Epithelial cell of proximal tubule (primary cell): ENCODE results near the gene STRN3. TPM values are rescaled to one million over a fixed set of nuclear protein-coding genes. Genes with fewer than 3 reads are reported as not detected.

Experiments
- DNase-seq: peaks from one replicate; pipeline ENCODE4 v3.0.0-alpha.2; 2011; ENCODE audit warnings: low read depth
- H3K4me3 ChIP-seq: 2 replicates; pipeline ENCODE4 v1.5.1; 2011; ENCODE audit warnings: low read depth, mild to moderate bottlenecking, low read length
- total RNA-seq: library from RNA; depleted of rRNA; stranded (reverse); fragments of >200 nt; gene quantifications from 2 replicates; pipeline ENCODE4 v1.2.3, GENCODE V29; 2015
- TF ChIP-seq, protein P1 (sequence below): conservative IDR thresholded peaks from 2 replicates; pipeline ENCODE4 v1.5.1; 2012; ENCODE audit warnings: low read depth, mild to moderate bottlenecking, low read length

Gene STRN3
- total RNA-seq, 1 donor from 2014 or later: 26.0 TPM

DNA sequence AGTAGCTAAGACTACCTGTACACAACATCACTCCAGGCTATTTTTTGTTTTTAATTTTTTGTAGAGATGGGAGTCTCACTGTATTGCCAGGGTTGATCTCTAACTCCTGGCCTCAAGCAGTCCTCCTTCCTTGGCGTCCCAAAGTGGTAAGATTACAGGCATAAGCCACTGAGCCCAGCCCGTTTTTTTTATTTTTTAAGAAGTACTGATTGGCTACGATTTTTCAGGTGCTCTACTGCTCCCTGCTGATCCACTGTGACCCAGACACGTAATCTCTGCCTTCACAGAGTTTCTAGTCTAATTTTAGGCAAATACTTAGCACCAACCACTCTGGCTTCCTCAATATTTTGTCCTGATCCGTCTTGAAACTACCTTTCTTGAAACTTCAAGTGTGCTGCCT, 4.3 kb upstream of the STRN3 start:
- DNase-seq: no peak
- H3K4me3 ChIP-seq: no peak overlapping the region
- TF ChIP-seq, protein P1, sequence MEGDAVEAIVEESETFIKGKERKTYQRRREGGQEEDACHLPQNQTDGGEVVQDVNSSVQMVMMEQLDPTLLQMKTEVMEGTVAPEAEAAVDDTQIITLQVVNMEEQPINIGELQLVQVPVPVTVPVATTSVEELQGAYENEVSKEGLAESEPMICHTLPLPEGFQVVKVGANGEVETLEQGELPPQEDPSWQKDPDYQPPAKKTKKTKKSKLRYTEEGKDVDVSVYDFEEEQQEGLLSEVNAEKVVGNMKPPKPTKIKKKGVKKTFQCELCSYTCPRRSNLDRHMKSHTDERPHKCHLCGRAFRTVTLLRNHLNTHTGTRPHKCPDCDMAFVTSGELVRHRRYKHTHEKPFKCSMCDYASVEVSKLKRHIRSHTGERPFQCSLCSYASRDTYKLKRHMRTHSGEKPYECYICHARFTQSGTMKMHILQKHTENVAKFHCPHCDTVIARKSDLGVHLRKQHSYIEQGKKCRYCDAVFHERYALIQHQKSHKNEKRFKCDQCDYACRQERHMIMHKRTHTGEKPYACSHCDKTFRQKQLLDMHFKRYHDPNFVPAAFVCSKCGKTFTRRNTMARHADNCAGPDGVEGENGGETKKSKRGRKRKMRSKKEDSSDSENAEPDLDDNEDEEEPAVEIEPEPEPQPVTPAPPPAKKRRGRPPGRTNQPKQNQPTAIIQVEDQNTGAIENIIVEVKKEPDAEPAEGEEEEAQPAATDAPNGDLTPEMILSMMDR: no peak

DNA sequence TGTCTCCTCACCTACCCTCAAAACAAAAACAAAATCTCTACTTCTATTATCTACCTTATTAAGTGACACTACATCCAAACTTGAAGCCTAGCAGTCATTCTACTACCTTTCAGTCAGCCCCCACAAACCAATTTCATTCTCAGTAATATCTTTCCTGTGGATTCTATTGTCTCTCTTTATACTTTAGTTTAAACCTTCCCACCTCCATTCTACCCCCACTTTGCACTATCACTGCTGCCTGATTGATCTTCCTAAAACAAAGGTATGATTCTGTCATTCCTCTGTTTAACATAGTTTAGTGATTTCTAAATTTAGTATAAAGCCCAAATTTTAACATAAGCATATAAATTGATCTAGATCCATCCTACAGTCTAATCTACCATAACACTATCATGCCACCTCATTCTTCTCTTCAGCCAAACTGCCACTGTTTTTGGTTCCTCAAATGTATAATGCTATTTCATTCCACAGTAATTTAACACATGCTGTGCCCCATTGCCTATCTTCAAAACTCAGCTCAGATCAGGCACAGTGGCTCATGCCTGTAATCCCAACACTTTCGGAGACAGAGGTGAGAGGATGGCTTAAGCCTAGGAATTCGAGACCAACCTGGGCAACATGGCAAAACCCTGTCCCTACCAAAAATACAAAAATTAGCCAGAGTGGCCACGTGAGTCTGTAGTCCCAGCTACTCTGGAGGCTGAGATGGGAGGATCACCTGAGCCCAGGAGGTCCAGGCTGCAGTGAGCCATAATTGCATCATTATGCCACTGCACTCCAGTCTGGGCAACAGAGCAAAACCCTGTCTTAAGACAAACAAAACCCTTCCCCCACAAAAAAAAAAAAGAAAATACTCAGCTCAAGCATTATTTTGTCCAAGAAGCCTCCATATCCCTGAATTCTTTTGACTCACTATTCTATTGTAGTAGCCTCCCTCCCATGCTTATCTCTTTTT, 3.1 kb upstream of the STRN3 start:
- TF ChIP-seq, protein P1: no peak
- H3K4me3 ChIP-seq: no peak overlapping the region

DNA sequence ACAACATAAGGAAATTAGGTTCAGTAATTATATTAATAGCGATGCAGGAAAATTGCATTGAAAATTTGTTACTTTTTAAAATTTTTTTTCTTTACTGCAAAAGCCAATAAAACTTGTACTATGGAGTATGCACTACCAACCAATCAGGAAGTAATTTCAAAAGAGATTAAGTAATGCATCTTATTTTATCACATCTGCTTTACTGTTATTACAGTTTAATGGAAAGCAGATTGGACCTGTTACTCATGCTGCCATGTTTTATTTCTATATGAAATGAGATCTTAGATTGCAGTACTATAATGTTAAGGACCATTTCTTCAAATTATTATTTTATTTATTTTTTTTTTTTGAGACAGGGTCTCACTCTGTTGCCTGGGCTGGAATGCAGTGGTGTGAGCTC, 1.7 kb upstream of the STRN3 start:
- no peak for DNase-seq
- peak overlapping the region; percentile 79 for H3K4me3 ChIP-seq
- TF ChIP-seq, protein P1: no peak

More for the DNA sequence above, 3.1 kb upstream of the STRN3 start:
- no peak for DNase-seq

DNA sequence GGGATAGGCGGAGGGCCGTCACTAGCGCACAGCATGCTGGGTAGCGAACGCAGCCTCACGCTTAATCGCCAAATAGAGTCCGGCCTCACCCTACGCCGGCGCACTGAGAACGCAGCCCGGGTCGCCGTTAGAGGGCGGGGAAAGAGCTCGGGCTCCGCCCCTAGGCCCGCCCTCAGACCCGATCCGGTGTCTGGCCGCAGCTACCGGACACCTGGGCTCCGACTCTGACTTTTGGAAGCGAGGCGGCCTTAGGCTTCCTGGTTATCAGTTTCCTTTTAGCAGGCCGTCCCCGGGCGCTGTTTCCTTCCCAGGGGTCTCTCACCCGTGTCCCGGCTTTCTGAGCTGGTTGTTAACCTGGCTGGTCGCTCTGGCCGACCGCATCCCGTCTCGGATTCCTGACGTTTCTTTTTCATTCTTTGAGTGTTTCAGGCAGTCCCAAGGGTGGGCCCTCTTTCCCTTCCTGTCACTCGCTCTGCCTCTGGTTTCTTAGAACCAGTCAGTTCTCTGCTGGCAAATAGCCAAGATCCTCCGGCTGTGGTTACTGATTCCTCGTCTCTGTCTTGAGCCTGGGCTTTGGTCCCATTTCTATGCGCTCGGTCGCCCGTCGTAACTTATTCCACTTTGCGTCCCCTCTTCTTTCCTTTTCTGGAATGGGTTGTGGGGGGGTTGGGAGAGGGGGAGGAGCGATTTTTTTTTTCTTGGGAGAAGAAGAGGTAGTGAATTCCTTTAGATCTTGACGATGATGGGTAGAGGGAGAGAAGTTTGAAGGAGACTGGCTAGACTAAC, 464 bp upstream of the STRN3 start:
- TF ChIP-seq, protein P1: no peak
- DNase-seq: peak; percentile 98
- H3K4me3 ChIP-seq: peak overlapping the region; percentile 79

DNA sequence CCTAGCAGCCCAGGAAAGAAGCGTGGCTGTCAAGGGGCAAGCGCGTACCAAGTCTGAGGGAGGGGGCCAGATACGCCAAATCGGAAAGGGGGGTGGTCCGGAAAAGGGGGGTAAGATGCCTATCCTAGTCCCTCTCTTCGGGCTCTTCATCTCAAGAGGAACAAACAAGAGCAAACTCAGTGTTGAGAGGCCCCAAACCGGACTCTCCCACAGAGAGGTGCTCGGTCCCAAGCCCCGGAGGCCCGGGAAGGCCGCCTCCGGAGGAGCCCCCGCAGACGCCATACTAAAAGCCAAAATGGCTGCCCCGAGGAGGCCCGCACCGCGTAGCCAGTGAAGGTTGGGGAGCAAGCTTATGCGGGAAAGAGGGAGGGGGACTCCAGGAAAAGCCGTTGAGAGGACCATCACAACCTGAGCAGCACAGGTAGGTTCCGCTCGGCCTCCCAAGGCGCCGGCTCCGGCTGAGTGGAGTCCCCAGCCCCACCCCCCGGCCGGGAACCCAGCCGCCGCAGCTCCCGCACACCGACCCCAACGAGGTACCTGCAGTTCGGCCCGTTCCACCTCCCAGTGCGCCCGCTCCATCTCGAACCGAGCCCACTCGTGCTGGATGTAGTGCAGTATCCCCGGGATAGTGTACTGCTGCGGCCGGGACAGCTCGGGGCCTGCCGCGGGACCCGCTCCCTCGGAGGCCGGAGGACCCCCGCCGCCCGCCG, 657 bp downstream of the STRN3 start, which contains the start of gene AP4S1:
TSS of gene AP4S1 (plus strand) at position 283 of the 710 bp plus-strand sequence. CDS start 40,548 bp downstream, outside the sequence.
- TF ChIP-seq, protein P1: no peak
- peak within 1 kb of the TSS; percentile 79 for H3K4me3 ChIP-seq
- no peak for DNase-seq

DNA sequence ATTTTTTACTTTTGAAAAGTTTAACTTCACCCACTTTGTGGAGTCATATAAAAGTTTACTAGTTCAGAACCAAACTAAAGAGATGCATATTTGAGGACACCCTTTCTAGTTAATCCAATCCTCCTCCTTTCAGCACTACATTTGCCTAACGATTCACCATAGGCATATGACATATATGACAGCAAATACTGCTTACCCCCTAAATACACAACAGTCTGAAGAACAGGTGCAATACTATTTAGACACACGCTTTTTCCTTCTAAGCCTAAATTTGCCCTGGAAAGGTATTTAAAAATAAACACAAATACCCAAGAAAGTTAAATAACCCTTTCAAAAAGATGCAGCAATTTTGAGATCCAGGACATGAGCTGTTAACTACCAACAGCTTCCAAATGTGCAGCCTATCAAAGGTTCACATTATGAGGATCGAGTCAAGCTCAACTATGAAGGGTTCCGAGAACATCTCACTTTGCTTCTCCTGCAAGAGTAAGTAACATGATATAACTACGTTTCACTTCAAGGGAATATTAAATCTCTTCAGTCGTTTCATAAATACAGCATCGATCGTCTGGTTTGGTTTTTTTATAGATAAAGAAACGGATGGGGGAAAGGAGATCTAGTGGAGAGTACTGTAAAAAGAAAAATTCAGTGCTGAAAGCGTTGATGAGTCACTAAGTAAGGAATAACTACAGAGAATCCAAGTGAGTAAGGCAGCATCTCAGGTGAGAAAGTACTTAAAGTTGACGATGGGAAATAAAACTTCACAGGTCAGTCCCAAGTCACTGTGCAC, 1.4 kb downstream of the STRN3 start:
- DNase-seq: no peak
- TF ChIP-seq, protein P1: no peak
- H3K4me3 ChIP-seq: peak overlapping the region; percentile 79
